ENCODE measurements around the gene CD52.

The CD52 gene

DNA sequence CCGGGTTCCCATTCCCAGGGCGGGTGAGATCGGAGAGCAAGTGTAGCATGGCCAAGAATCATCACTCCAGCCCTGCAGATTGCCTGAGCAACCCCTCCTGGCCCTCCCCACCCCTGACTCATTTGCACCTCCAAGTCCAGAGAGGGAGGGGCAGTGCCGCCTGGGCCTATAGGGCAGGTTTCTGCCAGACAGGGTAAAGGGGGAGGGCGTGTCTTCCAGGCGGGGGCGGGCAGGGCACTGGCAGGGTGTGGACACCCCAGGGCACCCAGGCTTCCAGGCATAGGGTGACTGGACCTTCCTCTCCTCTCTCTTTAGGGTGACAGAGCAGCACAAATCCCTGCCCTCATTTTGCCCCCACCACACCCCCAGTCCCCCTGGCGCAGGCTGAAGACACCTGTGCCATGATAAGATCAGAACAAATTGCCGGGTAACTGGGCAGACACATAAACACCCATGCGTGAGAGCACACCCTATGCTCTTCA is 39.4 kb downstream of the CD52 start:
- no peak for DNase-seq

DNA sequence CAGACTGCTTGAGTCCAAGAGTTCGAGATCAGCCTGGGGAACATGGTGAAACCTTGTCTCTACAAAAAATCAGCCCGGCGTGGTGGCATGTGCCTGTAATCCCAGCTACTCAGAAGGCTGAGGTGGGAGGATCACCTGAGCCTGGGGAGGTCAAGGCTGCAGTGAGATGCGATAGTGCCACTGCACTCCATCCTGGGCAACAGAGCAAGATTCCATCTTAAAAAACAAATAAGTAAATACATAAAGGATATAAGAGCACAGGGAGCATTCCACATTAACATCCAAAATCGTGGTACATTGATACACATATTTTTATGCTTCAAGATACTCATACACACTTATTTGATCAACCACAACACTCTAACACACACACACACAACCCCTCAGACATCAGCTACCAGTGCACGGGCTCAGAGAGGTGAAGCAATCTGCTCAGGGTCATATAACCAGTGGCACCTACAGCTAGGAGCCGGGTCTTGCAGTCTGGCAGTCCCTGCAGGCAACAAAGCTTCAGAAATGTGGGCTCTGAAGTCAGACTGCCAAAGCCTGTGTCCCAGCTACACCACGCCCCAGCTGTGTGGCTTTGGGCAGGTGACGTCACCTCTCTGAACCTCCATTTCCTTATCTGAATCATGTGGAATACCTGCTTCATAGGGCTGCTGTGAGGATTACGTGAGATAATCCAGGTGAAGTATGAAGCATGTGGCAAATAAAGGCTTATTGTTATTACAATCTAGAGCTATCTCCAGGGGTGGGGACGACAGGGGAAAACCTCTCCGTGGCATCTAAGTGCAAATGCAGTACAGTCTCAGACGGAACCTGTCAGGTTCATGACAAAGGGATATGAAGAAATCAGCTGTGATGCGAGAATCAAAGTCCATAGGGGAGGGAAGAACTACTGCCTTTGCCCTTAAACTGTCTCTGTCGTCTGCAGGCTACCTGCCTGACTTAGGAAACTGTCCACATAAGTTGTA is 40.9 kb downstream of the CD52 start:
- no peak for DNase-seq

DNA sequence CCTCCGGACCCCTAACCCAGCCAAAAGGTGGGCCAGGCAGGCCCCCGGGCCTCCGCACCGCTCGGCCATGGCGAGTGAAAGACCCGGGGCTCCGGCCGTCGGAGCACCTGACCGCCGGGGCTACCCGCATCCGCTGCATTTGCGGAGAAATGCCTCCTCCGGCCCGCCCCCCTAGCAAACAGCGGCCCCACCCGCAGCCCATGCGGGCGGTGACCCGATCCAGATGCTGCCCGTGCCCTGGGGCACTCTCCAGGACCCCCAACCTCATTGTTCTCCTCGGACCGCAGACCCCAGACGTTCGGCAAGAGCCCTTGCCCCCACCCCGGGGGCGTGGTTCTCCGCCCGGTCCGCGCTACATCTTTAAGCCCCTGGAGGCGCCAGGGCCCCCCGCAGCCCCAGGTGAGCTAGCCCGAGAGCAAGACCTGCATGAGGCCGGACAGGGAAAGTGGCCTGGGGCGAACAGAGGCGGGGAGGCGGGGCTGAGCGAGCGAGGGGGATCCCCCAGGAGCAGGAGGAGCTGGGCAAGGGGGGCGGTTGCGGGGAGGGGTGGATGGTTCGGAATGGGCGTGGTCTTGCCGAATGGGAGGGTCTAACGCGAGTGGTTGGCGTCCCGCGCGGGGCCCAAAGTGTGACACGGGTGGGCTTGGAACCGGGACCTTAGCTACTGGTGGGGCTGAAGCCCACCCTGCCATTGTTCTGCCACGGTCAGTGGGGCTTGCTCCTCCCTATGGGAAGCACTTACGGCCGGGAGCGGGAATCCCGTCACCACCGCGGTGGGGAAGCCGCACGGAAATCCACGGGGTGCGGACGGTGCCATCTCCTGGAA is 42.4 kb downstream of the CD52 start:
- DNase-seq, result no peak

DNA sequence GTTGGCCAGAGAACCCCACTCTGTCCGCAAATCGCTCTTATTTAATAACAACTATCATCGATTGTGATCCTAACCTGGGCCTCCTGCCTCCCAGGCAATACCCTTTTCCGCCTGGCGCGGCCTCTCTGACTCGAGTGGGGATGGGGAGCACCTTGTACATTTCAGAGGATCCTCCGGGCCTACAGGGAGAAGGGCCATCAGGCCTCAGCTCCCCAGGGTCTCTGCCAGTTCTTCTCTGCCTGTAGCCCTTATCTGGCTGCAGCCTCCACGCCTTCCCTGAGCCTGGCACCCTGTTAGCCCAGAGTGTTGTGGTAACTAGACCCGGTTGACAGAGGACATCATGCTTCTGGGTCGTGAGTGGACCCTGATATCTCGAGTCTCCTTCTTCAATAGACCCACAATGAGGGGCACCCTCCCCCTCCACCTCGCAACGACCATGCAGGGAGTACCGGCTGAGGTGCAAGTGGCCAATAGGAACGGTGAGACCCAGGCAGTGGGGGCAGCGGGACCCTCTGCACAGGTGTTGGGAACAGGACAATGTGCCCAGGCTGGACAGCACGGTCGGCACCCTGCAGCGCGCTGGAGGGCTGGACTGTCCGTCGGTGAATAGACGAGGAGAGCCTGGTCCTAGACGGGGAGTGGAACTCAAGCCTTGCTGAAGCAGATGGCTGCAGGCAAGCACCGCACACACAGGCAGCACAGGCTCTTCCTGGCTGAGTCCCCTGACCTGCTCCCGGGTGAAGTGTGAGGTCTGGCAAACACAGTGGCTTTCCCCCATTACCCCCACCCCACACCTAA is 43.2 kb downstream of the CD52 start:
- DNase-seq, result no peak

DNA sequence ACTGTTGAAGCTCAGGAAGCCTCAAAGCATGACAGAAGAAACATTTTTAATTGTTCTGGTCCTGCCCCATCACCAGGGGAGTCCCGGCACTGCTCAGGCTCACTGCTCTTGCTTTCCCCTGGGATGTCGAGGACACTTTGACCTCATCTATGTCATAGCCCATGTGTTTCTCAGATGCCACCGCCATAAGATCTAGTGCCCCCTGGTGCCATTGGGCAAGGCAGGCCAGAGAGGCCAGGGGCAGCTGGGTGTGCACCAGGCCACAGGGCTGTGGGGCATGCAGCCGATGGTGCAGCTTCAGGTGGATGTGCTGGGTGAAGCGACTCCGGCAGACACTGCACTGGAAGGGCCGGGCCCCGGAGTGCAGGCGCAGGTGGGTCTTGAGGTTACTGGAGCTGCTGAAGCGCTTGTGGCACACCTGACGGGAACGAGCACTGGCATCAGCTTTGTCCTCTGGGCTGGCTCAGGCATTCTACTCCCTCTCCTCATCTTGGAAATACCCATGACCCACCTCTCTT is 43.9 kb downstream of the CD52 start:
- DNase-seq, result no peak

DNA sequence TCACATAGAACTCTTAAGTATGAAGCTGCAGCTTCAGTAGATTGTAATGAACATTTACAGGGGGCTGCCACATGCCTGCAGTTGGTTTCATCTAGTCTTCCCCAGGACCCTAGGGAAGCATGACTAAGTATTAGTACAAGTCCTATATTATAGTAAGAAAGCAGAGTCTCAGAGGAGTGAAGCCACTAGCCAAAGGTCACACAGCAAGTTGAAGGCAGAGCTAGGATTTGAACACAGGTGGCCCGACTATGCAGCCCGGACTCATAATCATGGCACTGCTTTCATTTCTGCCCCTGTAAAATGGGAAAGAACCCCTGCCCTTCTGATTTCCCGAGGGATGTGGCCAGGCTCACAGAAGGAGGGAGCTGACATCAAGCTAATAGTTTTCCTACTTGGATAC is 44.6 kb downstream of the CD52 start:
- DNase-seq, result no peak

DNA sequence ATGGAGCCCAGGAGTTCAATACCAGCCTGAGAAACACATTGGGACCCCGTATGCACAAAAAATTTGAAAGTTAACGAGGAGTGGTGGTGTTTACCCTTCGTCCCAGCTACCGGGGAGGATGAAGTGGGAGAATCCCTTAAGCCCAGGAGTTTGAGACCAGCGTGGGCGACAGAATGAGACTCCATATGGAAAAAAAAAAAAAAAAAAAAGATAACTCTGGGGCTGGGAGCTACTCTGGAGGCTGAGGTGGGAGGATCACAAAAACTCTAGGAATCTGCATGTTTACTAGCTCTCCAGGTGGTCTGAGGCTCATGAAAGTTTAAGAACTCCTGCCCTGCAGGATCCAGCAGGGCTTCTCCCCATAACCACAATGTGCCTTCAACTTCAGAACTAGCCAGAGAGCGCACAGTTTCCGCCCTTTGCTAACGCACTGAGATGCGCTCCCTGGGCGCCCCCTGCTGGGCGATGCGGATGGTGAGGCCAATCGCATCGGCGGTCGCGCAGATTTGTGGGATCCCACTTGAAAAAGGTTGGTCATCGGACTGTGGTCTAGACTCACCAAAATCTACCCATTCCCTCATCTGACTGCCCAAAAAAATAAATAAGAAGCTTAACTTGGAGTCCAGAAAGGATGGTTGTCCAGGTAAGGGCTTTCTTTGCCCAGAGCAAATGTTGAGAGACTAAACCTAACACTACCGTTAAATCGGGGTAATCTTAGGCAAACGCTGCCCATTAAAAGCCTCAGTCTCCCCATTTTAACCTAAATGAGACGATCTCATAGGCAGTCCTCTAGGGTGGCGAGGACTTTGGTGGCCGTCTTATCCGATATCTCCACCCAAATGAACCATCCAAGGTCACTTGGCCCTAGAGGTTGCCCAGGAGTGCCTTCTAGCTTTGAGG is 46.0 kb downstream of the CD52 start:
- peak; percentile 52 for DNase-seq

DNA sequence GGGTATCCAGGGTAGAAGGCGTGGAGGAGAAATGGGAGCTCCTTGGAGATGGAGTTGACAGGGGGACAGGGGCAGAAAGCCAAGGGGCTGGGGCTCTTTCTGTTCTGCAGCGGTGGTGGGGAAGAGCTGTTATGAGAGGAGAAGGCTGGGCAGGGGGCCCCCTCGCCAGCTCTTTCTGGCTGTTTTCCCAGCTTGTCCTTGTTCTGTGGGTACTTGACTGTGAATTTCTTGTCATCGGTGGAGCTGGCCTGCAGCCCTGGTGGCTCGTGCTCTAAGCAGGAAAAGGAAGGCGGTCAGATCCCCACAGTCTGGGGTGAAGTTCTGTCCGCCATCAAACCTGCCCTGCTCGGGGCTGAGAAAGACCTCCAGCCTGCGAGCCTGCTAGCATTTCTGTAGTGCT is 47.2 kb downstream of the CD52 start:
- no peak for DNase-seq

DNA sequence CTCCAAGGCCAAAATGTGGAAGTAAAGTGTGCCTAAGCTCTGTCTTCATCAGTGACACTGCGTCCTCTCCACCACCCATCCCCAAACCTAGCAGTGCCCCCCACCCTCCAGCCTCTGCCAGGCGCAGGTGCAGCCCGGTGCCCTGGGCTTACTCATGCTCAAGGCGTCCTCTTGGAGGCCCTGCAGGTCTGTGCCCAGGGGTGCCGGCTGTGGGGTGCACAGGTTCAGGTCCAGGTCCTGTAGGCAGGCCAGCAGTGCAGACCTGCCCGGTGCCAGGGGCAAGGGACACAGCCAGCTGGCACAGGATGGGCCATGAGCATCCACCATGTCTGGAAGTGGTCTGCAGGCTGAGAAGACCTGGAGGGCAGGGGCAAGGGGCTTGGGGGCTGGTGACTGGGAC is 49.7 kb downstream of the CD52 start:
- DNase-seq, result no peak

DNA sequence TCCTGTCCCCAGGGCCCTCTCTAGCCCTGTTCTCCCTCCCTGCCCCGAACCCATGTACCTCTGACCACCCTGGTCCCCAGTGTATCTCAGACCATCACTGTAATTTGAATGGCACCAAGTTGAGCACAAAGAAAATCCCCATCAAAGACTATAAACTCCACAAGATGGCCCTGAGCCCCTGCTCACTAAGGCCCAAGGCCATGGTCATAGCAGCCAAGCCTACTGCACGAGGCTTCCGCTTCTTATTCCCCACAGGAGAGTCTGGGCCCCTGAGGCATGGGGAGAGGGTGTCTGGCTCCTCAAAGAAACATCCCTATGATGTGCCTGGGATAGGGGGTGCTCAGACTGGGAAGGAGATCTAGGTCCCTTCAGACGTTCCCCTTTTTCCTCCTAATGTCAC is 50.2 kb downstream of the CD52 start:
- no peak for DNase-seq

DNA sequence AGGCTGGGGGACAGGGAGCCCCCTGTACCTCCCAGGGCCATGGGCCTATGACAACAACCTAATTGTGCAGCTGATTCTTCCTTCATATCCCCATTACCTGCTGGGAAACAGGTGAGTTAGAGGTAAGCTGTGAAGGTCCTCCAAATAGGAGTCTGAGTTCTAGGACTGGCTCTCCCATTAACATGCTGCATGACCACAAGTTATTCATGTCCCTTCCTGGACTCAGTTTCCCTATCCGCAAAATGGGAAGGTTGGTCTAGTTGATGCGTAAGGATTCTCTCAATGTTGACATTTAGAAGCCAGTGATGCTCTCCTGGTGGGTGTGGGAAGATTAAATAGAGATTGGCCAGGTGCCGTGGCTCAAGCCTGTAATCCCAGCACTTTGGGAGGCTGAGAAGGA is 50.7 kb downstream of the CD52 start:
- DNase-seq, result no peak

All from HCEC 1CT (cell line).